Stimulated activated CD8-positive, alpha-beta memory T cell treated with anti-CD3 and anti-CD28 coated beads, Interleukin-12 subunit alpha, Interleukin-12 subunit beta, amount 100 ng/mL, for 24 hours (primary cell): ENCODE results near the gene CXCR4.
"Not testable (repeated sequence)": the region's sequence is repeated elsewhere in the genome, so short reads cannot be mapped to it uniquely, and the experiment has no call there.

Experiments used
- DNase-seq: peaks from one replicate; pipeline ENCODE4 v3.0.0-alpha.2; 2020; ENCODE audit errors: extremely low read depth

Gene CXCR4

DNA sequence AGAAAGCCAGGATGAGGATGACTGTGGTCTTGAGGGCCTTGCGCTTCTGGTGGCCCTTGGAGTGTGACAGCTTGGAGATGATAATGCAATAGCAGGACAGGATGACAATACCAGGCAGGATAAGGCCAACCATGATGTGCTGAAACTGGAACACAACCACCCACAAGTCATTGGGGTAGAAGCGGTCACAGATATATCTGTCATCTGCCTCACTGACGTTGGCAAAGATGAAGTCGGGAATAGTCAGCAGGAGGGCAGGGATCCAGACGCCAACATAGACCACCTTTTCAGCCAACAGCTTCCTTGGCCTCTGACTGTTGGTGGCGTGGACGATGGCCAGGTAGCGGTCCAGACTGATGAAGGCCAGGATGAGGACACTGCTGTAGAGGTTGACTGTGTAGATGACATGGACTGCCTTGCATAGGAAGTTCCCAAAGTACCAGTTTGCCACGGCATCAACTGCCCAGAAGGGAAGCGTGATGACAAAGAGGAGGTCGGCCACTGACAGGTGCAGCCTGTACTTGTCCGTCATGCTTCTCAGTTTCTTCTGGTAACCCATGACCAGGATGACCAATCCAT lies 2.7 kb downstream of the CXCR4 start:
- DNase-seq: no peak

DNA sequence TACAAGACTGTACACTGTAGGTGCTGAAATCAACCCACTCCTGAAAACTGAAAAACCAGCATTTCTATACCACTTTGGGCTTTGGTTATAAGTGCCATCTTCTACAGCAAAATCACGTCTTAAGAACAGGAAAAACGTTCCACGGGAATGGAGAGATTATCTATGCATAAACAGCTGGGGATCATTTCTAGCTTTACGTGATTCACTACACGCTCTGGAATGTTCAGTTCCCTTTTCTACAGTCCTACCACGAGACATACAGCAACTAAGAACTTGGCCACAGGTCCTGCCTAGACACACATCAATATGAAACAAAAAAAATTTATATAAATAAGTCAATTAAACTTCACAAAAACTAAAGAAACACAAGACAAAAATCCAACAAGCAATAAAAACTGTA lies 3.6 kb downstream of the CXCR4 start:
- no peak for DNase-seq

GRCh38 chr2:136113209-136113971 lies 4.6 kb downstream of the CXCR4 start:
- no peak for DNase-seq

- no peak for DNase-seq
These were observed 5.4 kb downstream of the CXCR4 start for GRCh38 chr2:136112317-136113208.

DNA sequence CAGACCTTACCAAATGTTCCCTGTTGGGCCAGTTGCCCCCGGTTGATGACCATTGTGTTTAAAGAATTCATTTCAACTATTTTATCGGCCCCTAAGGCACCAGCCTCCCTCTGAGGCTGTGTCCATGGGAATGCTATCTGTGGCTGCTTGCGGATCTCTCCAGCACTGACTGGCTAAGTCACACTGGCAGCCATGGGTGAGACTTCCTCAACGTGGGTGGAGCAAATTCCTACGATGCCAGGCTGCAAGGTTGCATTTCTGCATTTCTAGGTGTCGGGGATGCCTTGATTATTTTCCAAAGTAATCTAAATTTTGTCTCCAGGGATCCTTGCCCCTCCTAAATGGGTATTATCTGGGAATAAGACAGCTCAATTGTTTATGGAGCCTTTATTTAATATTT lies 6.2 kb downstream of the CXCR4 start:
- DNase-seq: no peak

GRCh38 chr2:136110526-136110925 lies 7.4 kb downstream of the CXCR4 start:
- DNase-seq: no peak

DNA sequence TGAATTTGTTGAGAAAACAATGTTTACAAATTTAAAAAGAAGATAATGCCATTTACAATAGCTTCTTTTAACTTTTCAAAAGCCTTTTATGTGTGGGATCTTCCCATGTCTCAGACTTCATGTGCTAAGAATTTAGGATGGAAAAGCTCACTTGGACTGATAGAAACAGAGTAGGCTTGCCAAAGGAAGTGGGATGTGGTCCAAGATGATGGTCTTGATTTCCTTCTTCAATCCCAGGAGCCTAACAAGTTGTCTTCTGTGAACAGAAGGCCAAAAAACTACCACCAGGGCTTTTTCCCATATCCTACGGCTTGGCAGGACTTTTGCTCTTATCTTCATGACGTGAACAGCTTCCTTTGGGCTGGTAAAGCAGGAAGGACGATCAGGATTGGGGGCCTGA lies 9.5 kb downstream of the CXCR4 start:
- no peak for DNase-seq

DNA sequence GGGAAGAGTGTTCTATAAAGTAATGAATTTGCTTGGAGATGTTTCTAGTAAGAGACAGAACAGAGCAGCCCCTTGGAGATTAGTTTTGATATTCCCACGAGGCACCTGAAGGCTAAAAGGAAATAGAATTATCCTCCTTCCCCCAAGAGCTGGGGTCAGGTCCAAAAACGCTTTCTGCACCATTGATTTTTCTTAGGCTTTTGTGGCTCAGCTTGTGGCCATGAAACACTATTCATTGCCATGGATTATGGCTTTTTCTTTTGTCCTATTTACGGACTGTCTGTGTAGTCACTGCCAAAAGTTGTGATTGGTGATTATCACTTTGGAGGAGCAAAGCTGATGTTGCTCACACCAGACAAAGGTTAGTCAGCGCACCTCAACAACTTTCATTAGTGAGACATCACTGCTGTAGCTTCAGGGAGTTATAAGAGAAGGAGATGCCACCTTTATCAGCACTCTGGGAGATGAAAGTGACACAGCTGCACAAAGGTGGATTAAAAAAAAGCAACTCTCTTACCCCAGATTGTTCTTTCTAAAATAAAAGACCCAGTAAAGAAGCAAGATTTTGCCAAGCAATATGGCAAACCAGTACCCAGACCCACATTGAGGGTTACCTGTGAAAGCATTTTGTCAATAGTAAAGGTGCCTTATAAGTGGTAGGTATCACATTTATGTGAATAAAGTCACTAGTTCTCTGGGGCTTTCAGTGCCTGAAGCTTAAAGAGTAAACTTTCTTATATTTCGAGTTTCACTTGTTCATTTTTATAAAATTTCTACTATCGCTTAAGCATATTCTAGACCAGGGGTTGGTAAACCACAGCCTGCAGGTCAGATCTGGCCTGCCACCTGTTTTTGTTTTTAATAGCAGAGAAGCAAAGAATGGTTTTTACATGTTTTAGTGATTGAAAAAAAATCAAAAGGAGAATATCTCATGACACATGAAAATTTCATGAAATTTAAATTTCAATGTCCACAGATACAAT lies 10.6 kb downstream of the CXCR4 start:
- no peak for DNase-seq

DNA sequence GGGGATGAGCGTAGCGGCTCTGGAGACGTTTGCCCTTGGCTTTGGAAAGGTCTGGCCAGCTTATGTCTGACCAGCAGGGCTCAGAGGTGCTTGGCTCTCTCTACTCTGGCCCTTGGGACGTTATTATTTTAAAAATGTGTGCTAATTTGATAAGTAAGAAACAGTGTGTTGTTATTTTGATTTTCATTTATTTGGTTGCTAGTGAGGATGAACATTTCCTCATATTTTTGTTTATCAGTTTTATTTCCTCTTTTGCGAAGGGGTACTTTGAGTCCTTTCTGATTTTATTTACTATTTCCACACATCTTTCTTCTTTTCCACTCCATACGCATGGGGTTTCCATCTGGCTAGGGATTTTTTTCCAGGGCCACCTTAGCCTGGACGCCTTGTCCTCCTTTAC lies 11.4 kb downstream of the CXCR4 start:
- DNase-seq: no peak

DNA sequence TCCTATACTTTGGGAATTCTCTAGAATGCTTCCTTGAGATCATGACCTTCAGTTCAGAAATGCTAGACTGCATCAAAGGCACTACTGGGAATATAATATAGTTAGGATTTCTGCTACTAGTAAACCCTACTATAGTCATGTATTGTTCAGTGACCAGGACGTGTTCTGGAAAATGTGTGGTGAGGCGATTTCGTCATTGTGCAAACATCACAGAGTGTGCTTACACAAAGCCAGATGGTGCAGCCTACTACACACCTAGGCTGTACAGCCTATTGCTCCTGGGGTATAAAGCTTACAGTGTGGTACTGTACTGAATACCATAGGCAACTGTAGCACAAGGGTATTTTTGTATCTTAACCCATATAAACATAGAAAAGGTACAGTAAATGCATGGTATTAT lies 13.0 kb downstream of the CXCR4 start:
- no peak for DNase-seq

- DNase-seq: no peak
These were observed 16.9 kb downstream of the CXCR4 start for GRCh38 chr2:136101042-136101441.

DNA sequence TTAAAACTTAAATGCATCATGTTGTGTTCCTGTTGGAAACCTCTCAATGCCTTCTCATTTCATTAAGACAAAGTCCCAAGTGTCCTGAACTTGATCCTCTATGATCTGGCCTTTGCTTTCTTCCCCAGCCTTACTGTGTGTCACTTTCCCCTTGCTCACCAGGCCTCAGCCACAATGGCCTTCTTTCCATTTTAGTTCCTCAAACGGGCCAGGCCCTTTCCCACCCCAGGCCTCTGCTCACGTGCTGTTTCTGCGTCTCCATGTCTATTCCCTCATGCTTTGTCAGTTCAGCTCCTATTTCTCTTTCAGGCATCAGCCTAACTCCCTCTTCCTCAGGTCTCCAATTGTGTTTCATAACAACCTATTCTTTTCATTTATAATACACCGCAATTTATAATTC lies 19.5 kb downstream of the CXCR4 start:
- DNase-seq: no peak

GRCh38 chr2:136093583-136093982 lies 24.4 kb downstream of the CXCR4 start:
- DNase-seq: no peak

GRCh38 chr2:136091899-136092298 lies 26.1 kb downstream of the CXCR4 start:
- no peak for DNase-seq

DNA sequence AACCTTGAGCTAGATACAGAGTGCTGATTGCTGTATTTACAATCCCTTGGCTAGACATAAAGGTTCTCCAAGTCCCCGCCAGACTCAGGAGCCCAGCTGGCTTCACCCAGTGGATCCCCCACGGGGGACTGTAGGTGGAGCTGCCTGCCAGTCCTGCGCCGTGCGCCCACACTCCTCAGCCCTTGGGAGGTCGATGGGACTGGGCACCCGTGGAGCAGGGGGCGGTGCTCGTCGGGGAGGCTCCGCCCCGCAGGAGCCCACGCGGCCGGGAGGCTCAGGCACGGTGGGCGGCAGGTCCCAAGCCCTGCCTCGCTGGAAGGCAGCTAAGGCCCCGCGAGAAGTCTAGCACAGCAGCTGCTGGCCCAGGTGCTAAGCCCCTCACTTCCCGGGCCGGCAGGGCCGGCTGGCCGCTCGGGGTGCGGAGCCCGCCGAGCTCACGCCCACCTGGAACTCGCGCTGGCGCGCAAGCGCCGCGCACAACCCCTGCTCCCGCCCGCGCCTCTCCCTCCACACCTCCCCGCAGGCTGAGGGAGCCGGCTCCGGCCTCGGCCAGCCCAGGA lies 30.0 kb downstream of the CXCR4 start:
- DNase-seq: not testable (repeated sequence)

GRCh38 chr2:136086253-136087016 lies 31.5 kb downstream of the CXCR4 start:
- no peak for DNase-seq

- no peak for DNase-seq
These were observed 32.3 kb downstream of the CXCR4 start for GRCh38 chr2:136085453-136086209.

- DNase-seq: no peak
These were observed 36.3 kb downstream of the CXCR4 start for GRCh38 chr2:136081582-136082210.

- DNase-seq: no peak
These were observed 37.8 kb downstream of the CXCR4 start for GRCh38 chr2:136080114-136080513.
